GM19193 (cell line): Measurements from ENCODE around the gene SPC24.

Source experiments
- POLR2A ChIP-seq: IDR thresholded peaks from 4 replicates; pipeline ENCODE4 v1.6.1; 2011; ENCODE audit not compliant: insufficient read depth, insufficient read length; ENCODE audit errors: extremely low read depth

Gene SPC24

DNA sequence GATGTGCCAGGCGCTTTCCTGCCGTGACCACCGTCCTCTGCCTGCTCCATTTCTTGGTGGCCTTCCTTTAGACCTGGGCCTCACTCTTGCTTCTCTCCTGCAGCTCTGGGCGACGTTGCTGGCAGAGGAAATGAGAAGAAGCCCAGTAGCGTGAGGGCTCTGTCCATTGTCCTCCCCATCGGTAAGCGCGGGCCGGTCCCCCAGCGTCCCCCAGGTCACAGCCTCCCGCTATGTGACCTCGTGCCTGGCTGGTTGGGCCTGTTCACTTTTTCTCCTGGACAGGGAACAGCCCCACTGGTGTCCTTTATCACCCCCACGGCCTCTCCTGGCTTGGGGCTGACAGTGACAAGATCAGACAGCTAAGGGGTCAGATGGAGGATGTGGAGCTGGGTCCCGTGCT is 27.7 kb downstream of the SPC24 start:
- no peak for TF ChIP-seq POLR2A

- no peak for TF ChIP-seq POLR2A
These were observed 29.4 kb downstream of the SPC24 start for GRCh38 chr19:11125994-11126685.

DNA sequence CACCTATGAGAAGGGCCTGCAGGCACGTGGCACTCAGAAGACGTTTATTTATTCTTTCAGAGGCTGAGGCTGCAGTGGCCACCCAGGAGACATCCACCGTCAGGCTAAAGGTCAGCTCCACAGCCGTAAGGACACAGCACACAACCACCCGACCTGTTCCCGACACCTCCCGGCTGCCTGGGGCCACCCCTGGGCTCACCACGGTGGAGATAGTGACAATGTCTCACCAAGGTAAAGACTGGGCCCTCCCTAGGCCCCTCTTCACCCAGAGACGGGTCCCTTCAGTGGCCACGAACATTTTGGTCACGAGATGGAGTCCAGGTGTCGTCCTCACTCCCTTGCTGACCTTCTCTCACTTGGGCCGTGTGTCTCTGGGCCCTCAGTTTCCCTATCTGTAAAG is 32.5 kb downstream of the SPC24 start:
- TF ChIP-seq POLR2A = no peak

- no peak for TF ChIP-seq POLR2A
These were observed 39.1 kb downstream of the SPC24 start for GRCh38 chr19:11116507-11116906.

GRCh38 chr19:11115895-11116446 is 39.6 kb downstream of the SPC24 start:
- TF ChIP-seq POLR2A = no peak

GRCh38 chr19:11115042-11115441 is 40.5 kb downstream of the SPC24 start:
- no peak for TF ChIP-seq POLR2A

DNA sequence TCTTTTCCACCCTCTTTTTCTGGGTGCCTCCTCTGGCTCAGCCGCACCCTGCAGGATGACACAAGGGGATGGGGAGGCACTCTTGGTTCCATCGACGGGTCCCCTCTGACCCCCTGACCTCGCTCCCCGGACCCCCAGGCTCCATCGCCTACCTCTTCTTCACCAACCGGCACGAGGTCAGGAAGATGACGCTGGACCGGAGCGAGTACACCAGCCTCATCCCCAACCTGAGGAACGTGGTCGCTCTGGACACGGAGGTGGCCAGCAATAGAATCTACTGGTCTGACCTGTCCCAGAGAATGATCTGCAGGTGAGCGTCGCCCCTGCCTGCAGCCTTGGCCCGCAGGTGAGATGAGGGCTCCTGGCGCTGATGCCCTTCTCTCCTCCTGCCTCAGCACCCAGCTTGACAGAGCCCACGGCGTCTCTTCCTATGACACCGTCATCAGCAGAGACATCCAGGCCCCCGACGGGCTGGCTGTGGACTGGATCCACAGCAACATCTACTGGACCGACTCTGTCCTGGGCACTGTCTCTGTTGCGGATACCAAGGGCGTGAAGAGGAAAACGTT is 42.4 kb downstream of the SPC24 start:
- no peak for TF ChIP-seq POLR2A

DNA sequence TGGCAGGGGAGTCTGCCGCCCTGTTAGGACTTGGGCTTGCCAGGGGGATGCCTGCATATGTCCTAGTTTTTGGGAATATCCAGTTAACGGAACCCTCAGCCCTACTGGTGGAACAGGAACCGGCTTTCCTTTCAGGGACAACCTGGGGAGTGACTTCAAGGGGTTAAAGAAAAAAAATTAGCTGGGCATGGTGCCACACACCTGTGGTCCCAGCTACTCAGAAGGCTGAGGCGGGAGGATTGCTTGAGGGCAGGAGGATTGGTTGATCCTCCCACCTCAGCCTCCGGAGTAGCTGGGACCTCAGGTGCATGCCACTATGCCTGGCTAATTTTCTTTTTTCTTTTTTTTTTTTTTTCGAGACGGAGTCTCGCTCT is 43.8 kb downstream of the SPC24 start:
- no peak for TF ChIP-seq POLR2A

- no peak for TF ChIP-seq POLR2A
These were observed 44.3 kb downstream of the SPC24 start for GRCh38 chr19:11111117-11111770.

- TF ChIP-seq POLR2A = no peak
These were observed 46.8 kb downstream of the SPC24 start for GRCh38 chr19:11108746-11109145.

GRCh38 chr19:11106477-11106876 is 49.1 kb downstream of the SPC24 start:
- TF ChIP-seq POLR2A = no peak

DNA sequence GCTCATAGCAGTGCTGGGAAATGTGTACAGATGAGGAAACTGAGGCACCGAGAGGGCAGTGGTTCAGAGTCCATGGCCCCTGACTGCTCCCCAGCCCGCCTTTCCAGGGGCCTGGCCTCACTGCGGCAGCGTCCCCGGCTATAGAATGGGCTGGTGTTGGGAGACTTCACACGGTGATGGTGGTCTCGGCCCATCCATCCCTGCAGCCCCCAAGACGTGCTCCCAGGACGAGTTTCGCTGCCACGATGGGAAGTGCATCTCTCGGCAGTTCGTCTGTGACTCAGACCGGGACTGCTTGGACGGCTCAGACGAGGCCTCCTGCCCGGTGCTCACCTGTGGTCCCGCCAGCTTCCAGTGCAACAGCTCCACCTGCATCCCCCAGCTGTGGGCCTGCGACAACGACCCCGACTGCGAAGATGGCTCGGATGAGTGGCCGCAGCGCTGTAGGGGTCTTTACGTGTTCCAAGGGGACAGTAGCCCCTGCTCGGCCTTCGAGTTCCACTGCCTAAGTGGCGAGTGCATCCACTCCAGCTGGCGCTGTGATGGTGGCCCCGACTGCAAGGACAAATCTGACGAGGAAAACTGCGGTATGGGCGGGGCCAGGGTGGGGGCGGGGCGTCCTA is 50.5 kb downstream of the SPC24 start:
- peak; percentile 24 for TF ChIP-seq POLR2A

DNA sequence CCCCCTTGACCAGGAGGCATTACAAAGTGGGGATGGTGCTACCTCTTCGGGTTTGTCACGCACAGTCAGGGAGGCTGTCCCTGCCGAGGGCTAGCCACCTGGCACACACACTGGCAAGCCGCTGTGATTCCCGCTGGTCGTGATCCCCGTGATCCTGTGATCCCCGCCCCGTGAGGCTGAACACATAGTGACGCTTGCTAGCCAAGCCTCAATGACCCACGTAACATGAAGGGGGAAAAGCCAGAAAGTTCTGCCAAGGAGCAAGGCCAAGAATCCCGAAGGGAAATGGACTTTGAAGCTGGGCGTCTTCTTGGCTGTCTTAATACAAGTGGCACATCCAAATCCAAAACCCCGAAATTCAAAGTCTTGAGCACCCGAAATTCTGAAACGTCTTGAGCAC is 52.6 kb downstream of the SPC24 start:
- no peak for TF ChIP-seq POLR2A

DNA sequence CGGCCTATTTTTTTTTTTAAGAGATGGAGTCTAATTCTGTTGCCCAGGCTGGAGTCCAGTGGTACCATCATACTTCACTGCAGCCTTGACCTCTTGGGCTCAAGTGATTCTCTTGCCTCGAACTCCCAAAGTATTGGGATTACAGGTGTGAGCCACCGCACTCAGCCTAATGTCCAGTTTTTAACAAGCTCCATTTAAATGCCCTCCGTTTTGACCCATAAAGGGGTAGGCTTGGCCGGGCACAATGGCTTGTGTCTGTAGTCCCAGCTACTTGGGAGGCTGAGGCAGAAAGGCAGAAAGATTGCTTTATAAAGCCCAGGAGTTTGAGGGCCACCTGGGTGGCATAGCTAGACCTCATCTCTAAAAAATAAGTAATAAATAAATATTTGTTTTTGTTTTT is 54.5 kb downstream of the SPC24 start:
- no peak for TF ChIP-seq POLR2A

DNA sequence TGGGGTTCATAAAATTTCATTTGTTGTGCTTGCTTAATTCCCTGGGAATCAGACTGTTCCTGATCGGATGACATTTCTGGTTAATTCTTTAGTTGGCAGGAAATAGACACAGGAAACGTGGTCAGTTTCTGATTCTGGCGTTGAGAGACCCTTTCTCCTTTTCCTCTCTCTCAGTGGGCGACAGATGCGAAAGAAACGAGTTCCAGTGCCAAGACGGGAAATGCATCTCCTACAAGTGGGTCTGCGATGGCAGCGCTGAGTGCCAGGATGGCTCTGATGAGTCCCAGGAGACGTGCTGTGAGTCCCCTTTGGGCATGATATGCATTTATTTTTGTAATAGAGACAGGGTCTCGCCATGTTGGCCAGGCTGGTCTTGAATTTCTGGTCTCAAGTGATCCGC is 55.5 kb downstream of the SPC24 start:
- no peak for TF ChIP-seq POLR2A
